Activated effector memory CD4-positive, alpha-beta T cell treated with Interleukin-2 at 50 U/mL for 16 hours (primary cell): Measurements from ENCODE around the gene CTDSPL.

ENCODE experiments used
- DNase-seq: peaks from one replicate; pipeline ENCODE4 v3.0.0-alpha.2; 2020

The CTDSPL gene

GRCh38 chr3:37991109-37991508 is 129.4 kb downstream of the CTDSPL start:
- no peak for DNase-seq

- no peak for DNase-seq
Observed at GRCh38 chr3:37991823-37992222, 130.1 kb downstream of the CTDSPL start.

GRCh38 chr3:37992271-37993066 is 130.8 kb downstream of the CTDSPL start:
- no peak for DNase-seq

- DNase-seq, result no peak
Observed at GRCh38 chr3:37993067-37993455, 131.4 kb downstream of the CTDSPL start.

GRCh38 chr3:37993460-37993819 is 131.8 kb downstream of the CTDSPL start:
- no peak for DNase-seq

GRCh38 chr3:37993820-37994638 is 132.3 kb downstream of the CTDSPL start:
- DNase-seq, result peak; percentile 43

- no peak for DNase-seq
Observed at GRCh38 chr3:37994639-37994972, 132.9 kb downstream of the CTDSPL start.

- no peak for DNase-seq
Observed at GRCh38 chr3:37995652-37996641, 134.3 kb downstream of the CTDSPL start.

- DNase-seq, result peak; percentile 65
Observed at GRCh38 chr3:37996785-37997301, 135.2 kb downstream of the CTDSPL start.

GRCh38 chr3:37997342-37997741 is 135.7 kb downstream of the CTDSPL start:
- DNase-seq, result no peak

GRCh38 chr3:37997791-37998370 is 136.2 kb downstream of the CTDSPL start:
- DNase-seq, result no peak

- no peak for DNase-seq
Observed at GRCh38 chr3:37999836-38000235, 138.2 kb downstream of the CTDSPL start.

- no peak for DNase-seq
Observed at GRCh38 chr3:38000242-38000916, 138.7 kb downstream of the CTDSPL start.

- no peak for DNase-seq
Observed at GRCh38 chr3:38000965-38001455, 139.3 kb downstream of the CTDSPL start.

GRCh38 chr3:38001456-38002081 is 139.9 kb downstream of the CTDSPL start:
- no peak for DNase-seq

- no peak for DNase-seq
Observed at GRCh38 chr3:38002291-38002876, 140.7 kb downstream of the CTDSPL start.

GRCh38 chr3:38002940-38003339 is 141.3 kb downstream of the CTDSPL start:
- no peak for DNase-seq

GRCh38 chr3:38003371-38003816 is 141.7 kb downstream of the CTDSPL start:
- peak; percentile 44 for DNase-seq

GRCh38 chr3:38003817-38004414 is 142.2 kb downstream of the CTDSPL start:
- no peak for DNase-seq

- peak; percentile 48 for DNase-seq
Observed at GRCh38 chr3:38004415-38005075, 142.9 kb downstream of the CTDSPL start.
